ENCODE measurements around the gene IKZF2. TPM values are rescaled to one million over a fixed set of nuclear protein-coding genes. Genes with fewer than 3 reads are reported as not detected.

IKZF2 gene
- total and polyA plus RNA-seq, 2 donors (not counting 3 experiments of a cell fraction or from before 2014, with no cell fraction given), result 0.08 to 0.46 TPM

- Histone ChIP-seq H2AFZ (ENCODE audit: low read depth, low read length) (no peak overlapping the region), H3K4me2 (ENCODE audit: insufficient read depth, low read length) (no peak overlapping the region), H3K79me2 (ENCODE audit: control insufficient read depth, insufficient read depth, low read length) (no peaks in the 10 kb centered on the region), H3K9ac (replicated peaks; ENCODE audit: extremely low read depth, insufficient read depth, low read length) (no peak overlapping the region), H3K4me1 (ENCODE audit: control insufficient read depth, extremely low read depth, insufficient read depth, low read length) (no peaks in the 10 kb centered on the region), H3K27me3 (ENCODE audit: control insufficient read depth in 2 of 2, insufficient read depth in 2 of 2, low read length in 2 of 2) (no peaks in the 10 kb centered on the region), H3K27ac (ENCODE audit: insufficient read depth, low read depth, low read length) (no peak overlapping the region), H4K20me1 (replicated peaks; ENCODE audit: control insufficient read depth, extremely low read depth, insufficient read depth, low read length) (no peaks in the 10 kb centered on the region), H3K9me1 (replicated peaks; ENCODE audit: control insufficient read depth, extremely low read depth, insufficient read depth, low read length) (no peaks in the 10 kb centered on the region), H3K9me3 (replicated peaks; ENCODE audit: control insufficient read depth, insufficient read depth, low read length) (no peaks in the 10 kb centered on the region), H3K36me3 (ENCODE audit: control insufficient read depth in 2 of 2, extremely low read depth in 1 of 2, insufficient read depth in 2 of 2, low read length in 2 of 2) (no peaks in the 10 kb centered on the region), H3K4me3 (replicated peaks in 1 of 3; ENCODE audit: insufficient read depth in 1 of 3, low read depth in 1 of 3, low read length in 3 of 3) (no peak overlapping the region)
- DNase-seq (ENCODE audit: low read depth, low spot score) (no peak), FAIRE-seq (no peak)
- TF ChIP-seq POLR2A (IDR thresholded peaks at IDR 0.05; ENCODE audit: low read depth, low read length) (no peak), CTCF (IDR thresholded peaks at IDR 0.05; ENCODE audit: extremely low read depth in 1 of 2, insufficient read depth in 1 of 2, low read depth in 1 of 2, low read length in 2 of 2) (no peak), MAX (IDR thresholded peaks at IDR 0.05; ENCODE audit: insufficient read depth, insufficient read length) (no peak), POLR2AphosphoS5 (IDR thresholded peaks at IDR 0.05; ENCODE audit: insufficient read depth, low read depth, low read length) (no peak), FOS (IDR thresholded peaks at IDR 0.05; ENCODE audit: borderline replicate concordance, insufficient read depth, low read length) (no peak), GATA2 (IDR thresholded peaks at IDR 0.05; ENCODE audit: insufficient read depth, insufficient read length, low read depth, low read length) (no peak), EZH2 (IDR thresholded peaks at IDR 0.05; ENCODE audit: borderline replicate concordance, low read depth, low read length, severe bottlenecking) (no peak), MYC (IDR thresholded peaks at IDR 0.05; ENCODE audit: low read depth, low read length) (no peak), JUN (IDR thresholded peaks at IDR 0.05; ENCODE audit: borderline replicate concordance, insufficient read depth, insufficient read length, low read depth) (no peak)
- ChIA-PET CTCF (no interaction called here), POLR2A (no interaction called here)
- intact Hi-C loops (cut with micrococcal nuclease) (no loop called here), dilution Hi-C loops (cut with MboI; ENCODE audit: extremely low pct_ligation_motif_present, low sequenced_read_pairs) (no loop called here)
- no TSS peak for BruUV-seq (replicated peaks)
Measured at GRCh38 chr2:213064099-213064498, 87.3 kb downstream of the IKZF2 start.

All from endothelial cell of umbilical vein (primary cell).